GM19467 (cell line): ENCODE measurements around the gene CLEC2A.
"Not testable (repeated sequence)": the region's sequence is repeated elsewhere in the genome, so short reads cannot be mapped to it uniquely, and the experiment has no call there.

Source experiments
- ATAC-seq: cut with Tn5 transposase; IDR thresholded peaks from one replicate; pipeline ENCODE4 v1.9.1; 2021; ENCODE audit warnings: mild to moderate bottlenecking, moderate library complexity; ENCODE audit not compliant: unreplicated experiment

CLEC2A gene

DNA sequence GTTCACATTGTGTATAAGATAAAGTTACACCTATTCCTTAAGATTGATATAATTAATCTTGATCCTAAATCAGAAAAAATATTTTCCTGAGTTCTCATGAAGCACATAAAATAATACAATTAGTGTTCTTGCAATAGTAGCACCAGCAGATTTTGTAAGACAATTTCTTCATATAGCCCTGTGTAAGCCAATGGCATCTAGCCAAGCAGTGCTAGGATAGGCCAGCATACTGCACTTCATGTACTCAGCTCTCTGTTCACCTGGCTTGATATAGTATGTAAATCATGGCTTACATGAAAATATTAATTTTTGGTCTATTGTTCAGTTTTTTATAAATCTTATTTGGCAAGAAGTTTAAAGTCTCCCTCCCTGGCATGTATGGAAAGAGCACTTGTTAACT lies 49.0 kb downstream of the CLEC2A start:
- ATAC-seq, result no peak

DNA sequence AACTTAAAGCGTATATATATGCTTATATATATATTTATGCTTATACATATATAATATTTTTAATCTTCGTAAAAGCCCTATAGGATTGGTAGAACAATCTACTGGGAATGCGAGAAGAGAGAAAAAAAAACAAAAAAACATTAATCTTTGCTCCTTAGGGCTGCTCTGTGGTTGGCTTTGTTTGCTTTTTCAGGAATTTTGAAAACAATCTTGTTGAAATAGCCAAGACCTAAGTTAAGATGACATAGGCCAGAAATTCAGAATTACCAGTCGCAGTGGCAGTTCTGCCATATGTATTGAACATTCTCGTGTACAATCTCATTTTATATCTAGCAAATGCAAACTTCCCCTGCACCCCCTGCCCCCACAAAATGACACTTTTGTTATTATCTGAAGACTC lies 50.2 kb downstream of the CLEC2A start:
- no peak for ATAC-seq

DNA sequence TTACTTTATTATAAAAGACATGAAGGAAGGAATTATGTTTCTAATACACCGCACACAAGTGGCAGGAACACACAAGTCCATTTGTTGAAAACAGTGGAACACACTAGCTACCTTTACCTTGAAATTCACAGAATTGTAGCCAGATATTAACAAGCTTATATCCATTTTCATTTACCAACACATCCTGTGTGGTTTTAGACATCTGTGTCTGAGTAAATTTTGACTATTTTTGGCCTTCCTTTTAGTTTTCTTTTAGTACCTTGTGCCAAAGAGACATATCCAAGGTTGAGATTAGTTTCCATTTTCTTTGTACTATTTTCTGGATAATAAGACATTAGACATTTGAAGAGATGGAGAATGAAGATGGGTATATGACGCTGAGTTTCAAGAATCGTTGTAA lies 50.9 kb downstream of the CLEC2A start, which contains the start of gene KLRF2:
KLRF2 (plus strand) TSS at position 244 of the 400 bp plus-strand sequence; CDS start at position 351, 107 bp downstream.
- no peak for ATAC-seq

DNA sequence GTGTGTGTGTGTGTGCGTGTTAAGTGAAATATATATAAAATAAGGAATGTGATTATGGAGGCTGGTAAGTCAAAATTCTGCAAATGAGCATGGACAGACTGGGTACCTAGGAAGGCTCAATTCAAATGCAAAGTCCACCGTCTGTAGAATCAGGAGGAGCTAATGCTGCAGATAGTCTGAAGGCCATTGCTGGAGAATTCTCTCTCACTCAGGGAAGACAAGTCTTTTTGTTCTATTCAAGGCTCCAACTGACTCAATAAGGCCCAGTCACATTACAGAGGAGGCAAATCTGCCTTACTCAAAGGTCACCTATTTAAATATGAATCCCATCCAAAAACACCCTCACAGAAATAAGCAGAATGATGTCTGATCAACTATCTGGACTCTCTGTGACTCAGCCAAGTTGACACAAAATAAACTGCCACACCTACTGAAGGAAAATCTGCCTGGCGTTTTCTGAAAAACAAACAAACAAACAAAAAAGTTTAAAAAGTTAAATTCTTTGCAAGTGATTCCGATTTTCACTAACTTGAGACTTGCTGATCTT lies 51.6 kb downstream of the CLEC2A start:
- no peak for ATAC-seq

DNA sequence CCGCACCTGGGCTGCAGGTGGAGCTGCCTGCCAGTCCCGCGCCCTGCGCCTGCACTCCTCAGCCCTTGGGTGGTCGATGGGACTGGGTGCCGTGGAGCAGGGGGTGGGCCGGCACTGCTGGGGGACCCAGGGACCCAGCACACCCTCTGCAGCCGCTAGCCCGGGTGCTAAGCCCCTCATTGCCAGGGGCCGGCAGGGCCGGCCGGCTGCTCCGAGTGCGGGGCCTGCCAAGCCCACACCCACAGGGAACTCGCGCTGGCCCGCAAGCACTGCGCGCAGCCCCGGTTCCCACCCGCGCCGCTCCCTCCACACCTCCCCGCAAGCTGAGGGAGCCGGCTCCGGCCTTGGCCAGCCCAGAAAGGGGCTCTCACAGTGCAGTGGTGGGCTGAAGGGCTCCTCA lies 56.0 kb downstream of the CLEC2A start:
- not testable (repeated sequence) for ATAC-seq

DNA sequence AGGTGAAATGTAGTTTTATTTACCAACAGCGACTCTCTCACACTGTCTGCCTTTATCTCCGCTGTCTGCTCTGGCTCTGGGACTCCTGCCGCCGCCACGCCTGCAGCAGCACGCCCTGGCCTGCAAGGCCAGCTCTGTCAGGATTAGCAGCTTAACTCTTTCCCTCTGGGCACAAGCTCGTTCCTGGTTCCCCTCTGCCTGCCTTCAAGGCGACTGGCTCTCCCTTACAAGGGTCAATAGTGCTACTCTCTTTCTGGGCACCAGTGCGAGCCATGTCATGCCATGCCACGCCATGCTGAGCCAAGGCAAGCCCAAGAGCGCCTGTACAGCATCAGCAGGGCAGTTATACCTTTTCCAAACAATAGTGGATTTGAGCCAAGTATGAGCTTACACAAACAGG lies 59.4 kb downstream of the CLEC2A start:
- no peak for ATAC-seq

DNA sequence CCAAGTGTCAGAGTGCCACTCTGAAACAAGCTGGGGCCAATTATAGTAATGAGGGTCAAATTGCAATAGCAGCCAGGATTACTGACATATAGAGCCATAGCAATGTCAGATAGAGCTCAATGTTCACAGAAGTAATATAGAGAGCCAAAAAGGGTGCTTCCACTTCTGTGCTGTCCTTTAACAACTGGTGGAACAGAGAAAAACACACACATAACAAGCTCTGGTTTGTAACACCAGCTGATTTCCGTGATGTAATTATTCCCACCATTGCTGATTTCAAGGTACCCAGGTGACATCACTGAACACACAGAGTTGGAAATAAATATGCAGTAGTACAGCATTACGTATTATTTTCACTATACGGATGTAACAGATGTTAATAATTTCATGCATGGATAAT lies 60.0 kb downstream of the CLEC2A start:
- ATAC-seq, result no peak

DNA sequence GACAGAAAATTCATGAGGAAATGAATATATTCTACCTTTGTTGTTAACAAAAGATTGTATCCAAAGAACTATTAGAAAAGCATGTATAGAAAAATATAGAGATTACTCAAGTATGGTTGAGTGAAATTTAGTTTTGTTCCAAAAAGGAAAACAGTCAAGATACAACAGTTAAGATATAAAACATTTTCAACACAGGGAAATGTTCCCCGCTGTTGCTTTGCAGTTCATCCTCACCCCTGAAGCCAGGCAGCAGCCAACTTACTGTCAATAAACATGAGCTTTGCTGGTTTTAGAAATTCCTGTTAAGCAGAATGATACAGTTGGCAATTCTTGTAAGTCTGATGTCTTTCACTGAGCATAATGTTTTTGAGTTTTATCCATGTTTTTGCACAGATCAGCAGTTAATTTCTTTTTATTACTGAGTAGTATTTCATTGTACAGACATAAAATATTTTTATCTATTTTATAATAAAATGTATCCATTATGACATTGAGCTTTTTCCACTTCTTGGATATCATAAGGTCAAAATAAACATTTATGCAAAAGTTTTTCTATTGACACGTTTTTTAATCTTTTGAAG lies 61.8 kb downstream of the CLEC2A start:
- ATAC-seq, result no peak

DNA sequence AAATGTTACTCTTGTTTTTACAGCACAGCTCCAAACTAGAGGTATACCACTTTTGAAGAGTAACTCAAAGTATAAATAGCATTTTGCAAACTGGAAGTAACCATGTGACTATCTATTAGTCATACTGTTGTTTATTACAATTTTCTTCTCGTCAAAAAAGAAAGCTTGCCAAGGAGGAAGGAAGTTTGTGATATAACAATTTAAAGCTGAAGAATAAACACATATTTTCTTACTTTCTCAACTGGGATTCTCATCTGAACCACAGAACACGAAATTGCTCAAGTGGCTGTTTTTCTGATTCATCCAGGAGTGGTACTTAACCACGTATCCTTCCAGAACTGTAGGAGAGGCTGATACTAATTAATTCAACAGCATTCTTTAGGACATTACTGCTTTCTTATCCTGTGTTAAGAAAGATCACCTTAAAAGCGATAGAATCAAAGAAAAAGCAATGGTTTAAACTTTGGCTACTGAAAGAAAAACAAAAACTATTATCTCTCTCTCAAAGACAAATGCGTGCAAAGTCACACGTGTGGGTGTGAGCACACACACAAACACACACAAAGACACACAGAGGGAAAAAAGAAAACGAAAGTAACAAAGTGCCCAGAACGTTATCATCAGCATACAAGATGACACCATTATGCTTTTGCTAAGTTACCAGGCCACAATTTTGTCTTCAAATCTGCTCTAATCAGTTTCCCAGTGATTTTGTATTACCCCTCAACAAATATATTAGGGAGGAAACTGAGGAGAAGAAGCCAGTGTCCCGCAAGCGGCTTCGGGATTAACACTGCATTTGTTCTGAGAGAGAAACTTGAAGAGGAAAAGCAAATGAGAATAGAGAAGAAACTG lies 62.6 kb downstream of the CLEC2A start, which contains the start of gene CLEC2B:
CLEC2B (minus strand) TSS at position 48 of the 855 bp plus-strand sequence.
- ATAC-seq, result no peak

DNA sequence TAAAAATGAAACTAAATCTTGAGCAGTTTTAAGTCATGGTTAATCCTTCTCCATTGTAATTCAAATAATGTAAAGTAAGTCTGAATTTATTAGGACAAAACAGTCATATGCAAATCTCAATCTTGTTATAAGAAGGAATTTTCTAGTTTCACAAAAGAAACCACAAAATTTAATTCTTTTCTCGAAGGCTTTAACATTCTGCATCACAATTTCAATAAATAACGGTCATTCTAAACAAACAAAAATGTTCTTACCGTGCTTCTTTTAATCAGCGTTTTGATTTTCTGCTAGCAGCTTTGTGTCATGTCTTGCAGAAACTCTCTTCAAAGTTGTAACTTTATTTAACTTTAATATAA lies 63.2 kb downstream of the CLEC2A start:
- no peak for ATAC-seq

DNA sequence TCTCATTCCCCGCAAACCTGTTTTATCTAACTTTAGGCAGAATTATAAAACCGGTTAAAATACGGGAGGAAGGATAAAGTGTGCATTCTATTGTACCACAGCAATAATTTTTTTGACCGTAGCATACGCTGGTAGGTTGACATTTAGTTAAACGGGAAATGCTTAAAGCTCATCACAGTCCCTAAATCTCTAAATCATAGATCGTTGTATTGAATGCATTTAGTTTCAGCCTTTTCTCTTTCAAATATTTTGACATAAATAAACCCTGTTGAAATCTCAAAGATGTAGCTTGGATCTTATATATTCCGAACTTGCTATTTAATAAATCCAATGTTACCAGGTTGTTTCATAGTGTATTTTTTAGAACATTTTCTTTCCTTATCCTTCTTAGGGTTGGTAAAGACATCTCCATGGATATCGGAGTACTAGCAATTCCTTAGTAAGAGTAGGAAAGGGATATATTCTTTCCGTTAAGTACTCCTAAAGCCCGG lies 63.8 kb downstream of the CLEC2A start:
- no peak for ATAC-seq

DNA sequence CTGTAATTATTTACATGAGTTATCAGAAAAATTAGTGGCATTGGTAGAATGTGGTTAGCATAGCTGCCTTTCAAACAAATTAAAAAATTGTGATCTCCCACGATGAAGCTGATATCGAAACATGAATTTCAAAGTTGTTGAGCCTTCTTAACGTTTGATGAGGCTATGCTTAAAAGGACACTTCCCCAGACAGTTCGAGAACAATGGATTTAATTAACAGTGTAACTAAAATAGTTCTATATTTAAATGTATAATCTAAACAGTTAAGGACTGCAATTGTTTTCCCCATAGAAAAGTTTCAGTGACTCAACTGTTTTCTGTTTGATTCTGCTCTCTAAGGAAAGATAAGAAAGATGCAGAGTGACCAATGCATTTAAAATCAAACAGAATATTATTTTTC lies 64.6 kb downstream of the CLEC2A start:
- no peak for ATAC-seq

DNA sequence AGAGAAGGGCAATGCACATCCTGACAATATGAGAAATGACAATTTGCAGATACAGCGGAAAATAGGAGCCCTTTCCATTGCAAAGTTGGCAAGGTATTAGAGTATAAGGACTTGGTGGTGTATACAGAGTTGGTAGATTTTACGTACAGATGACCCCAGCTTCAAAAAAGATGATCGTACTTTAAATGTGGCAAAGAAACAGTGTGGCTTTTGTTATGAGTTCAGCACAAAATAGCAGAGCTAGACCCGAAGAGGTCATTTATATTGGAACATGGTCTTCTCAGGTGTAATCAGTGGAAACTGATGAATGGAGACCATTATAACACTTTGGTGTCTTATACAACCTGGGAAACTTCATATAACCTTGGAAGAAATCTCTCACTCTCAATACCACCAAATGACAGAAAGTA lies 65.3 kb downstream of the CLEC2A start:
- ATAC-seq, result no peak

DNA sequence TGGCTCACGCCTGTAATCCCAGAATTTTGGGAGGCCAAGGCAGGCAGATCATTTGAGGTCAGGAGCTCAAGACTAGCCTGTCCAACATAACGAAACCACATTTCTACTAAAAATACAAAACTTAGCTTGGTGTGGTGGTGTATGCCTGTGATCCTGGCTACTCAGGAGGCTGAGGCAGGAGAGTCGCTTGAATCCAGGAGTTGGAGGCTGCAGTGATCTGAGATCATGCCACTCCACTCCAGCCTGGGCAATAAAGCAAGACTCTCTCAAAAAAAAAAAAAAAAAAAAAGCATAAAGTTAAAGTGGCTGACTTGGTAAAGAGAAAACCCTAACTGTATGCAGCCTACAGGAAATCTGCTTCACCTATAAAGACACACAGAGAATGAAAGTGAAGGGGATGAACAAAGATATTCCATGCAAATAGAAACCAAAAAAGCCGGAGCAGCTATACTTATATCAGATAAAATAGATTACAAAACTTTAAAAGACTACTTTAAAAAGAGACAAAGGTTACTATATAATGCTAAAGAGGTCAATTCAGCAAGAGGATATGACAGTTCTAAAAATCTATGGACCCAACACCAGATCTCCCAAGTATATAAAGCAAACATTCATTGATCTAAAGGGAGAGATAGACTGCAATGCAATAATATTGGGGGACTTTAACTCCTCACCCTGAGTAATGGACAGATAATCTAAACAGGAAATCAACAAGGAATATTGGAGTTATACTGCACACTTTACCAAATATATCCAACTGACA lies 67.1 kb downstream of the CLEC2A start:
- no peak for ATAC-seq
